Measurements from ENCODE around the gene RASAL2. TPM values are rescaled to one million over a fixed set of nuclear protein-coding genes. Genes with fewer than 3 reads are reported as not detected.
"Not testable (repeated sequence)": the region's sequence is repeated elsewhere in the genome, so short reads cannot be mapped to it uniquely, and the experiment has no call there.

Gene RASAL2
- total RNA-seq, 1 experiment from 2014 or later = 16.6 TPM

- in situ Hi-C loops (cut with HindIII; ENCODE audit: low sequenced_read_pairs) = not testable (repeated sequence)
Measured at GRCh38 chr1:178390280-178390679, 296.4 kb downstream of the RASAL2 start.

GRCh38 chr1:178393370-178393769, 299.5 kb downstream of the RASAL2 start:
- no peak for DNase-seq (ENCODE audit: low spot score)
- in situ Hi-C loops (cut with HindIII; ENCODE audit: low sequenced_read_pairs) = no loop called here

More at GRCh38 chr1:178390280-178390679, 296.4 kb downstream of the RASAL2 start:
- not testable (repeated sequence) for DNase-seq (ENCODE audit: low spot score)

GRCh38 chr1:178396789-178397188, 302.9 kb downstream of the RASAL2 start:
- in situ Hi-C loops (cut with HindIII; ENCODE audit: low sequenced_read_pairs) = no loop called here
- no peak for DNase-seq (ENCODE audit: low spot score)

GRCh38 chr1:178397678-178398077, 303.8 kb downstream of the RASAL2 start:
- no peak for DNase-seq (ENCODE audit: low spot score)
- in situ Hi-C loops (cut with HindIII; ENCODE audit: low sequenced_read_pairs) = no loop called here

GRCh38 chr1:178399177-178399728, 305.3 kb downstream of the RASAL2 start:
- in situ Hi-C loops (cut with HindIII; ENCODE audit: low sequenced_read_pairs) = no loop called here
- no peak for DNase-seq (ENCODE audit: low spot score)

GRCh38 chr1:178405137-178405536, 311.2 kb downstream of the RASAL2 start:
- DNase-seq (ENCODE audit: low spot score) = no peak
- in situ Hi-C loops (cut with HindIII; ENCODE audit: low sequenced_read_pairs) = no loop called here

- no peak for DNase-seq (ENCODE audit: low spot score)
- in situ Hi-C loops (cut with HindIII; ENCODE audit: low sequenced_read_pairs) = no loop called here
Measured at GRCh38 chr1:178407215-178407614, 313.3 kb downstream of the RASAL2 start.

GRCh38 chr1:178407655-178408054, 313.8 kb downstream of the RASAL2 start:
- DNase-seq (ENCODE audit: low spot score) = no peak
- in situ Hi-C loops (cut with HindIII; ENCODE audit: low sequenced_read_pairs) = no loop called here

GRCh38 chr1:178408871-178409270, 315.0 kb downstream of the RASAL2 start:
- in situ Hi-C loops (cut with HindIII; ENCODE audit: low sequenced_read_pairs) = no loop called here
- no peak for DNase-seq (ENCODE audit: low spot score)

GRCh38 chr1:178409541-178409940, 315.6 kb downstream of the RASAL2 start:
- DNase-seq (ENCODE audit: low spot score) = no peak
- in situ Hi-C loops (cut with HindIII; ENCODE audit: low sequenced_read_pairs) = no loop called here

GRCh38 chr1:178411756-178412399, 318.0 kb downstream of the RASAL2 start:
- in situ Hi-C loops (cut with HindIII; ENCODE audit: low sequenced_read_pairs) = no loop called here
- no peak for DNase-seq (ENCODE audit: low spot score)

GRCh38 chr1:178412400-178412770, 318.5 kb downstream of the RASAL2 start:
- no peak for DNase-seq (ENCODE audit: low spot score)
- in situ Hi-C loops (cut with HindIII; ENCODE audit: low sequenced_read_pairs) = no loop called here

GRCh38 chr1:178417858-178418257, 324.0 kb downstream of the RASAL2 start:
- in situ Hi-C loops (cut with HindIII; ENCODE audit: low sequenced_read_pairs) = no loop called here
- no peak for DNase-seq (ENCODE audit: low spot score)

- DNase-seq (ENCODE audit: low spot score) = no peak
- in situ Hi-C loops (cut with HindIII; ENCODE audit: low sequenced_read_pairs) = no loop called here
Measured at GRCh38 chr1:178418284-178418955, 324.5 kb downstream of the RASAL2 start.

GRCh38 chr1:178434360-178434759, 340.5 kb downstream of the RASAL2 start:
- in situ Hi-C loops (cut with HindIII; ENCODE audit: low sequenced_read_pairs) = no loop called here

GRCh38 chr1:178434899-178435435, 341.1 kb downstream of the RASAL2 start:
- in situ Hi-C loops (cut with HindIII; ENCODE audit: low sequenced_read_pairs) = no loop called here
- DNase-seq (ENCODE audit: low spot score) = no peak

More at GRCh38 chr1:178434360-178434759, 340.5 kb downstream of the RASAL2 start:
- DNase-seq (ENCODE audit: low spot score) = no peak

- in situ Hi-C loops (cut with HindIII; ENCODE audit: low sequenced_read_pairs) = no loop called here
- no peak for DNase-seq (ENCODE audit: low spot score)
Measured at GRCh38 chr1:178436899-178437298, 343.0 kb downstream of the RASAL2 start.

GRCh38 chr1:178438432-178438831, 344.5 kb downstream of the RASAL2 start:
- in situ Hi-C loops (cut with HindIII; ENCODE audit: low sequenced_read_pairs) = no loop called here
- no peak for DNase-seq (ENCODE audit: low spot score)

GRCh38 chr1:178442925-178443324, 349.0 kb downstream of the RASAL2 start:
- in situ Hi-C loops (cut with HindIII; ENCODE audit: low sequenced_read_pairs) = no loop called here

GRCh38 chr1:178450871-178451270, 357.0 kb downstream of the RASAL2 start:
- in situ Hi-C loops (cut with HindIII; ENCODE audit: low sequenced_read_pairs) = no loop called here
- DNase-seq (ENCODE audit: low spot score) = no peak

More at GRCh38 chr1:178442925-178443324, 349.0 kb downstream of the RASAL2 start:
- no peak for DNase-seq (ENCODE audit: low spot score)

Measured in G401 (cell line).